Retina (tissue), 1 donor: ENCODE measurements around the gene LMBR1.
"Not testable (repeated sequence)": the region's sequence is repeated elsewhere in the genome, so short reads cannot be mapped to it uniquely, and the experiment has no call there.

Source experiments
- DNase-seq: peaks from one replicate; pipeline ENCODE4 v3.0.0-alpha.2; 2016

LMBR1 gene

GRCh38 chr7:156753630-156754029 lies 139.4 kb downstream of the LMBR1 start:
- no peak for DNase-seq

DNA sequence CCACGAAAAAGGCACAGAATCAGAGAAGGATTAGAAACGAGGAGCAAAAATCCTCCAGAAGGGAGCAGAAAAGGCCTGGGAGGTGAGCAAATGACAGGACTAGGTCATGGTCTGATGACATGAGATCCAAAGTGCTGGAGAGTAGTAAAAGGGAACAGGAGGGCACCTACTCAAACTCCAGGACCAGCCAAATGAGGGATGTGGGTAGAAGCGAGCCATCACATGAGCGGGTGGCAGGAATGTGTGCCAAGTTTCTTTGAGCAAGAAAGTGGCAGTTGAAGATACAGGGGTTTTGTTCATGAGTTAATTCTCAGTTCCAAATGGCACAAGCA lies 139.8 kb downstream of the LMBR1 start:
- DNase-seq: no peak

GRCh38 chr7:156752367-156753228 lies 140.4 kb downstream of the LMBR1 start:
- DNase-seq: peak; percentile 9

DNA sequence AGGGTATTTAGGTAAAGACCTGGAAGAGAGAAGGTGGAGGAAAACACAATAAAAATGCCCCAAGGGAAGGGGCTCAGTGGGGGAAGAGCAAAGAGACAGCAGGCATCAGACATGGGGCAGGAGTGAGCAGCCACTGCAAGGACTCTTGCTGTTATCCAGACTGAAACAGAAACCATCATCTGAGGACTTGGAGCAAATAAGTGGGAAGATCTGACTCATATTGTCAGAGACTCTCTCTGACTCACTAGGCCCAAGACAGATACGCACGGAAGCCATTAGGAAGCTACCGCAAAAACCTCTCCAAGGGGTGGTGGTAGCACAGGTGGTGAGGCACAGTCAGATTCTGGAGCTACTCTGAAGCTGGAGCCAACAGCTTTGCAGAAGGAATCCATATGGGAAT lies 141.7 kb downstream of the LMBR1 start:
- DNase-seq: no peak

DNA sequence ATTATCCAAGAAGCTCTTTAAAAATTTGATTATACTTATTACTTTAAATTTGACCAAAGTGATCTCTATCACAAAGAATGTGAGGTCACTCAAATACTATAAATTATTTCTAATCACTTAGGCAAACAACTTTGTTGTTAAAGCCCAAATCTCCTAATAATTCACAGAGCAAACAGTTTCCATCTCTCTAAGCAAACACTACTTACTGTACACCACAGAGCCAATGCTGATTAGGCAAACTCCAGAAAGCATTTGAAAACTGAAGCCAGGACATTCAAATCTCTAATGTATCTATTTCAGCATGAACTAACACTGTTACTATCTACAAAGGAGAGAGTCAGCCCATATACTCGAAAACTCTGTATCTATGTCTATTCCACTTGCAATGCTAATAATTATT lies 145.3 kb downstream of the LMBR1 start:
- DNase-seq: no peak

DNA sequence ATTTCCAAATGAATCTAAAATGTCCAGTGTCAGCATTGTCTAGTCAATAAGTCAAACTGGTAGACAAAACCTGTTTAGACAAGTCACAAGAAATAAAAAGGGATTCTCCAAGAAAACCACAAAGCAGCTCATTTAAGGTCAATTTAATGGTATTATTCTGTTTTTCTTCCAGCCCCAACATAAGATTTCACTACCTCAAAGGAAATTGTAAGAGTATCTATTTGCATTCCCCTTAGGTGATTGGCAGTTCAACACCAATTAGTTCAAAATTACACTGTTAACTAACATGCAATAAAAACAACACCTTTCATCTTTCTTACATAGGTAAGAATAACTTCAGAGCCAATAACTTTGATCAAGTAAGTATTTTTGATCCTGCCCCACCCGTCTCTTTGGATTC lies 146.1 kb downstream of the LMBR1 start:
- DNase-seq: no peak

DNA sequence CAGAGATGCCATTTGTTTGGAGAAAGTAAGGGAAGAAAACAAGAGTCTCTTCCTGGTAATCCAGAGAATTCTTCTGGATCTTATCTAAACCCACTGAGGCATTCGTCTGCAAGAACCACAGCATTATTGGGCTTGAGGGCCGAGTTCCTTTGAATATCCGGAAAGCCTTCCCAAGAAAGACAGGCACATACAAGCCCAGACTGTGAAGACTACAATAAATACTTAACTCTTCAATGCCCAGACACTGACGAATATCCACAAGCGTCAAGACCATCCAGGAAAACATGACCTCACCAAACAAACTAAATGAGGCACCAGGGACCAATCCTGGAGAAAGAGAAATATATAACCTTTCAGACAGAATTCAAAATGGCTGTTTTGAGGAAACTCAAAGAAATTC lies 153.4 kb downstream of the LMBR1 start:
- no peak for DNase-seq

GRCh38 chr7:156735851-156736250 lies 157.1 kb downstream of the LMBR1 start:
- no peak for DNase-seq

- no peak for DNase-seq
Measured at GRCh38 chr7:156733638-156734037, 159.3 kb downstream of the LMBR1 start.

DNA sequence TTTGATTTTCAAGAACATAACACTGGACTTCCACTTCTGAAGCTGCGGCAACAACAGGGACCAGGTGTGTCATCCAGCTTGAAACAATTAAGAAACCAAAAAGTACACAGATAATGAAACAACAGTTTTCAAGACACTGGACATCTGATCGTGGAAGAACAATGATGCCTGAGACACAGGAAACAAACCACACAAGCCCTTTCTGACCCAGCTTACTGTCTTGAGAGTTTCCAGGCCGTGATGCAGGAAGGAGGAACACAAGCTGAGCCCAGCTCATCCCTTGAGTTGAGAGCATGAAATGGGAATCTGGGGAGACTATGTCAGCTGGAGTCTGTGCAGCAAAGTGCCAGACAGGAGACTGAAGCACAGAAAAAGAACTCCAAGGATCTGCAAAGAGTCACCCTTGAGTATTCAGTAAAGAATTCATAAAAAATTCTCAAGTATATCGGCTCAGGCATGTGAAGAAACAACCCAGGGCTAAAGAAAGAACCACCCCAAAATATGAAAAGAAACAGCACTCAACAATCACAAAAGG lies 160.8 kb downstream of the LMBR1 start:
- DNase-seq: no peak

DNA sequence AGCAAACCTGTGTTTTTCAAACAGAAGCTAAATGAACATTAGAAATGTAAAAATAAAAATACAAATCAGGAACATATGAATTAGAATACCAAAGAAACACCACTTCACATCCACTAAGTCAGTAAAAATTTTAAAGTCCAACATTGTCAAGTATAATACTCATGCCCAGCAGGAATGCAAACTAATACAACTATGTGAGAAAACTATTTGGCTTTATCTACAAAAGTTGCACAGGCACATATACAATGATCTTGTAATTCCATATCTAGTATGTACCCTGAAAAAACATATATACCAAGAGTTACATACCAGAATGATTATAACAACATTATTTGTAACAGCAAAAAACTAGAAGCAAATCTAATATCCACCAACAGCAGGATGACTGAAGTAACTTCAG lies 161.3 kb downstream of the LMBR1 start:
- no peak for DNase-seq

- DNase-seq: no peak
Measured at GRCh38 chr7:156725936-156726335, 167.0 kb downstream of the LMBR1 start.

GRCh38 chr7:156725073-156725472 lies 167.9 kb downstream of the LMBR1 start:
- no peak for DNase-seq

DNA sequence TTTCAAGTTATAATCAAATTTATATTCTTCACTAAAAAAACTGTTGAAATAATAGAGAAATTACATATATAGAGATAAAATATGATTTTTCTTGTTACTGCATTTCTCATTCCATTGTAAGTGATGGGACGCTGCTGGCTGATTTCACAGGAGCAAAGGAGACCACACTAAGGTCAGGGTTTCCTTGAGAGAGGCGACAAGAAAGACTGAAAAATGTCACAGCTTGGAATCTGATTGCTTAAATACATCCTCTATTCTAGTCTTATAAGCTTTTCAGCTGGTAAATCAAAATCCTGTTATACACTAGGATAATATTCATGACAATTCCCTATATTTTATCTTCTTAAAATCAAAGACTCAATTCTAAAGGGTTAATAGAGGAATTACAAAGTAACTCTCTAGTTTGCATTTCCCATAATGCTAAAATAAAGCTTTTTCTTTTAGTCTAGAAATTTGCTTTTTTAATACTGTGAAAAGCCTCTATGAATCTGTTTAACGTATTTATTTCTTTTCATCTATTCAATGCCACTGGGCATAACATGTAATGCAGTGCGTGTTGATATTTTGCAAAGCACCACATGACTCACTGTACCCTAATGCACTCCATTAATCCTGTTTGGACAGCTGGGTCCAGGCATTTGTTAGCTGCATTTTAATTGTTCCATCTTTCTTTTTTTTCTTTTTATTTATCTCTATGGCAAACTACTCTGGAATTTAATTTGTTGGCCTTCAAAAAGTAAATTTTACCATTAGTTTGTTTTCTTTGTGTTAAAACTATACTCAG lies 170.7 kb downstream of the LMBR1 start:
- DNase-seq: peak; percentile 16

DNA sequence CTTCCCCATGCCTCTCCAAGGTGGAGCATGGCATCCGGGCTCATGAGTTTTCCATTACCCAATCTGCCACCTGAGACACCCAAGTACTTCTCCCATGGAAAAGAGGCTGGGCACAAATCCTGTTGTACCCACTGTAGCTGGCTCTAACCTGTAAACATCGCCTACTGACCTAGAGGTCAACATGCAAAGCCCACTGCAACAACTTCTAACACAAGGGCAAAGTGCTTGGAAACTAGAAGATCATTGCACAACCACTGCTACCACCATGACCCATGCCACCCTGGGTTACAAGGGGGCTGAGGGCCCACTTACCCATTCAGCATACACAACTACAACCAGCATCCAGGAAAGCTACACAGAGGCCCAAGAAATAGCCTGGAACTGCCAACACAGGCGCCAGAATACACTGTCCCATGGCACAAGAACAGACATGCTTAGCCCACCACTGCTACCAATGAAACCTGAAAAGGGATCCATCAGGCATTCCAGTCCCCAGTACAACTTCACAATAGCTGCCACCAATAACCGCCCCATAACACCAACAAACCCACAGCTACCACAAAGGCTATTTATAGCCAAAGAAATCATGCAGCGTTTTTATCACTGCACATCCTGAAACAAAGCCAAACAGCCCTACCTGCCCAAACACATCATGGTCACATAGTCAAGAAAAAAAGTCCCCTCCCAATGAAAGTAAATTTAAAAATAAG lies 189.1 kb downstream of the LMBR1 start:
- no peak for DNase-seq

DNA sequence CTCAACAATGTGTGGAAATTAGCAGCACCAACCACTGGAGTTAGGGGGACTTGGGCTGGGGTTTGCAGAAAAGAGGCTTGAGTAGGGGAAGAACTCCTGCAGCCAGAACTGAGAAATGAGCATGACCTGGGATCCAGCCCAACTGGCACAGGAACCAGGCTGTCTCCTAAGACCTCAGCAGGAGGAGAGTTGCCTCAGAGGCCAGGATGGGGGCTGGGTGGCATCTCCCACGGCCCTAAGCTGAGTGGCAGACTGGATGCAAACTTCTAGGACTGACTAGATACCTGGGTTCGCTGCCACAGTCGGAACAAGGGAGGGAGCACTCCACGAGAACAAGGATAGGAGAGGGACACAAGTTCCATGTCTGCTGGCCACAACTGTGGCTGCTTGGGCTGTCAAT lies 189.8 kb downstream of the LMBR1 start:
- no peak for DNase-seq

DNA sequence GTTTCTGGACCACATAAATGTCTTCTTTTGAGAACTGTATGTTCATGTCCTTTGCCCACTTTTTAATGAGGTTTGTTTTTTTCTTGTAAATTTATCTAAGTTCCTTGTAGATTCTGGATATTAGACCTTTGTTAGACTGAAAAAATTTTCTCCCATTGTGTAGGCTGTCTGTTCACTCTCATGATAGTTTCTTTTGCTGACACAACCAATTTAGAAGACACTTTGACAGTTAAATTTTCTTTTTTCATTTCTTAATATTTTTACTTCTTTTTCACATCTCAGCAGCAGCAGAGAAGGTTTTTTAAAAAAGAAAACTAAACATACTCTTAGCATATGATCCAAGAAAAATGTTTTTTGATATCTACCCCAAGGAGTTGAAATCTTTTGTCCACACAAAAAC lies 190.6 kb downstream of the LMBR1 start:
- no peak for DNase-seq

DNA sequence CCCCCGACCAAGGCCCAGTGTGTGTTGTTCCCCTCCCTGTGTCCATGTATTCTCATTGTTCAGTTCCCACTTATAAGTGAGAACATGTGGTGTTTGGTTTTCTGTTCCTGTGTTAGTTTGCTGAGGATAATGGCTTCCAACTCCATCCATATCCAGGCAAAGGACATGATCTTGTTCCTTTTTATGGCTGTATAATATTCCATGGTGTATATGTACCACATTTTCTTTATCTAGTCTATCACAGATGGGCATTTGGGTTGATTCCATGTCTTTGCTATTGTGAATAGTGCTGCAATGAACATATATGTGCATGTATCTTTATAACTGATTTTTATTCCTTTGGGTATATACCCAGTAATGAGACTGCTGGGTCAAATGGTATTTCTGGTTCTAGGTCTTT lies 191.2 kb downstream of the LMBR1 start:
- DNase-seq: not testable (repeated sequence)

- DNase-seq: not testable (repeated sequence)
Measured at GRCh38 chr7:156698512-156698911, 194.5 kb downstream of the LMBR1 start.

- not testable (repeated sequence) for DNase-seq
Measured at GRCh38 chr7:156697283-156697682, 195.7 kb downstream of the LMBR1 start.

GRCh38 chr7:156693627-156694026 lies 199.4 kb downstream of the LMBR1 start:
- no peak for DNase-seq

DNA sequence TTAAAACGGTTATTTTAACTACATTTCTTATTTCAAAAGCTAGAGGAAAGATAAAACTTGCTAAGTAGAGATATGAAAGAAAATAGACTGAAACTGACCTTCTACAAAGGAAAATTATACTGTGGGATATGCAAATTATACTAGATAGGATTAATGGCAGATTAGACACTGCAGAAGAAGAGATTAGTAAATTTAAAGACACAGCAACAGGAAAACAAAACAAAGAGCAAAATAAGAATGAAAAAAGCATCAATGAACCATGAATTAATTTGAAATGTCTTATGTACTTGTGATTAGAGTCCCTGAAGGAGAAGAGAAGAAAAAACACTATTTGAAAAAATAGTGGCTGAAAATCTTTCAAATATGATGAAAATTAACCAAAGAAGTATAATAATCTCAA lies 200.1 kb downstream of the LMBR1 start:
- DNase-seq: no peak

- DNase-seq: no peak
Measured at GRCh38 chr7:156691764-156692163, 201.2 kb downstream of the LMBR1 start.
